Measurements from ENCODE around the gene CSPG5.
A peak's percentile ranks its signal among the peaks of the same experiment; 100 is the strongest.

Gene CSPG5

GRCh38 chr3:47536967-47537366, 41.7 kb downstream of the CSPG5 start:
- no peak for DNase-seq

GRCh38 chr3:47536221-47536891, 42.3 kb downstream of the CSPG5 start:
- no peak for DNase-seq

- DNase-seq: no peak
These were observed 44.6 kb downstream of the CSPG5 start for GRCh38 chr3:47533996-47534454.

- DNase-seq: no peak
These were observed 45.2 kb downstream of the CSPG5 start for GRCh38 chr3:47533481-47533880.

- DNase-seq: no peak
These were observed 50.5 kb downstream of the CSPG5 start for GRCh38 chr3:47527952-47528725.

GRCh38 chr3:47525617-47526016, 53.0 kb downstream of the CSPG5 start:
- no peak for DNase-seq

- DNase-seq: peak; percentile 6 to 34 (median 22)
These were observed 55.2 kb downstream of the CSPG5 start for GRCh38 chr3:47523310-47524073.

- peak; percentile 93 to 95 (median 94) for DNase-seq
These were observed 56.3 kb downstream of the CSPG5 start for GRCh38 chr3:47522082-47522987.

GRCh38 chr3:47520756-47521155, 57.9 kb downstream of the CSPG5 start:
- DNase-seq: no peak

- no peak for DNase-seq
These were observed 60.7 kb downstream of the CSPG5 start for GRCh38 chr3:47517937-47518336.

- DNase-seq: no peak
These were observed 62.8 kb downstream of the CSPG5 start for GRCh38 chr3:47515864-47516319.

GRCh38 chr3:47515100-47515499, 63.6 kb downstream of the CSPG5 start:
- DNase-seq: no peak

- peak; percentile 98 to 99 (median 98) for DNase-seq
These were observed 65.3 kb downstream of the CSPG5 start, which contains the start of gene ELP6 for GRCh38 chr3:47513125-47513929. ELP6 (minus strand) TSS chr3:47513712; CDS start chr3:47513590, 122 bp downstream.

GRCh38 chr3:47512416-47513124, 66.1 kb downstream of the CSPG5 start:
- peak; percentile 13 to 40 (median 25) for DNase-seq
